HUES64 (cell line): ENCODE measurements around the gene F12.

ENCODE experiments used
- H3K27ac ChIP-seq: 2 replicates; pipeline ENCODE4 v1.7.0; 2013; ENCODE audit warnings: low read depth, low read length, inconsistent platforms
- H3K27me3 ChIP-seq: 2 replicates; pipeline ENCODE4 v1.6.1; 2013; ENCODE audit warnings: mild to moderate bottlenecking, low read length; ENCODE audit not compliant: insufficient read depth
- H3K36me3 ChIP-seq: 2 replicates; pipeline ENCODE4 v1.6.1; 2013; ENCODE audit warnings: mild to moderate bottlenecking, low read length; ENCODE audit not compliant: insufficient read depth
- H3K4me1 ChIP-seq: 2 replicates; pipeline ENCODE4 v1.6.1; 2013; ENCODE audit warnings: mild to moderate bottlenecking, low read length, moderate library complexity; ENCODE audit not compliant: insufficient read depth
- H3K4me3 ChIP-seq: 2 replicates; pipeline ENCODE4 v1.5.1; 2013; ENCODE audit warnings: mild to moderate bottlenecking, low read length, moderate library complexity
- H3K9ac ChIP-seq: 2 replicates; pipeline ENCODE4 v1.6.1; 2013; ENCODE audit warnings: mild to moderate bottlenecking, low read depth, low read length
- H3K9me3 ChIP-seq: 2 replicates; pipeline ENCODE4 v1.6.1; 2013; ENCODE audit warnings: low read depth, low read length; ENCODE audit not compliant: insufficient read depth
- WGBS: fragments of 150-250, 120-280 bp; methylation state at CpG from one replicate; pipeline ENCODE4 v1.1.7; 2013; ENCODE audit warnings: missing lambda C conversion rate; 5-methylcytosine and 5-hydroxymethylcytosine counted together

F12 gene

GRCh38 chr5:177389241-177390169, 19.9 kb downstream of the F12 start:
- Histone ChIP-seq H3K9ac (no peak overlapping the region), H3K9me3 (no peaks in the 10 kb centered on the region)

GRCh38 chr5:177388521-177389052, 20.8 kb downstream of the F12 start:
- H3K27me3 ChIP-seq: peaks cover 20% of the 10 kb centered on the region
- no peak overlapping the region for H3K4me3 ChIP-seq
- no peaks in the 10 kb centered on the region for H3K36me3 ChIP-seq
- 83% methylated on average over 10 of the region's 10 CpGs for WGBS
- H3K9me3 ChIP-seq: no peaks in the 10 kb centered on the region
- no peak overlapping the region for H3K27ac ChIP-seq
- no peaks in the 10 kb centered on the region; the same call in 1 of the 2 replicates for H3K4me1 ChIP-seq
- H3K9ac ChIP-seq: no peak overlapping the region

More at GRCh38 chr5:177389241-177390169, 19.9 kb downstream of the F12 start:
- WGBS: 50% methylated on average over 21 of the region's 21 CpGs
- Histone ChIP-seq H3K4me3 (no peak overlapping the region), H3K4me1 (no peaks in the 10 kb centered on the region; the same call in 1 of the 2 replicates), H3K27ac (no peak overlapping the region), H3K36me3 (no peaks in the 10 kb centered on the region), H3K27me3 (peaks cover 18% of the 10 kb centered on the region)

- Histone ChIP-seq H3K4me3 (no peak overlapping the region), H3K27ac (no peak overlapping the region), H3K9ac (no peak overlapping the region), H3K36me3 (no peaks in the 10 kb centered on the region), H3K27me3 (peaks cover 20% of the 10 kb centered on the region), H3K9me3 (no peaks in the 10 kb centered on the region), H3K4me1 (no peaks in the 10 kb centered on the region; the same call in 1 of the 2 replicates)
- 92% methylated on average over 14 of the region's 14 CpGs for WGBS
These were observed 22.0 kb downstream of the F12 start for GRCh38 chr5:177387405-177387804.

DNA sequence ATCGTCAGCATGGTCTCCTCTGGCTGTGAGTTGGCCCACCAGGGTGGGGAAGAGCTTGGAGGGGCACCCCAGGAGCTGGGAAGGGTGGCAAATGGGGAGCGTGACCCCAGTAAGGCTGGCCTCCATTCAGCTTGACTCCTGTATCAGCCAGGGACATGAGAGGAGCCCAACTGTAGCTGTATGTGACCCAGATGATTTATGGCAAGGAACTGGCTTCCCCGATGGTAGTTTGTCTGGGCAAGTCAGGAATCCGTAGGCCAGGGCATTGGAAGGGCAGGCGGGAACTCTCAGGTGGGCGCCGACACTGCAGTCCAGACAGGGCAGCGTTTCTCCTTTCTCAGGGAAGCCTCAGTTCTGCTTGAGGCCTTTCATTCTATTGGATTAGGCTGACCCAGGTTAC, 22.8 kb downstream of the F12 start:
- no peaks in the 10 kb centered on the region; the same call in 1 of the 2 replicates for H3K4me1 ChIP-seq
- H3K27ac ChIP-seq: no peak overlapping the region
- H3K9me3 ChIP-seq: no peaks in the 10 kb centered on the region
- H3K36me3 ChIP-seq: no peaks in the 10 kb centered on the region
- peaks cover 20% of the 10 kb centered on the region for H3K27me3 ChIP-seq
- H3K4me3 ChIP-seq: no peak overlapping the region
- 90% methylated on average over 8 of the region's 8 CpGs for WGBS
- H3K9ac ChIP-seq: no peak overlapping the region

DNA sequence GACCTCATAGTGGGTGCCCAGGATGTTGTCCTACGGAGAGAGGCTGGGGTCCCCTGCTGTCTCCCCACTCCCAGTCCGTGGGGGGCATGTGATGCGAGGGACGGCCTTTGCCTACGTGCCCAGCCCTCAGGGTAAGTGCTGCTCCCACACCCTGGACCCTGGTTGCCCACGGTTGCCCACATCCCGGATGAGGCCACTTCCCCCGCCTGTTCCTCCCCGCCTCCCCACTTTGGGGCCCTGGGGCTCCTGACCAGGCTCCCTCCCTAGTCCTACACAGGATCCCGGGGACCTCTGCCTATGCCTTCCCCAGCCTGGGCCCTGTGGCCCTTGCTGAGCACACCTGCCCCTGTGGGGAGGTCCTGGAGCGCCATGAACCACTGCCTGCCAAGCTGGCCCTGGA, 23.6 kb downstream of the F12 start:
- H3K4me3 ChIP-seq: no peak overlapping the region
- WGBS: 88% methylated on average over 11 of the region's 11 CpGs
- no peaks in the 10 kb centered on the region; the same call in 1 of the 2 replicates for H3K4me1 ChIP-seq
- H3K27me3 ChIP-seq: peaks cover 20% of the 10 kb centered on the region
- no peaks in the 10 kb centered on the region for H3K9me3 ChIP-seq
- no peaks in the 10 kb centered on the region for H3K36me3 ChIP-seq
- H3K27ac ChIP-seq: no peak overlapping the region
- no peak overlapping the region for H3K9ac ChIP-seq

GRCh38 chr5:177384134-177384533, 25.2 kb downstream of the F12 start, which contains the start of gene SLC34A1:
SLC34A1 (plus strand) TSS chr5:177384434; CDS start chr5:177385742, 1,308 bp downstream.
- Histone ChIP-seq H3K9me3 (no peaks in the 10 kb centered on the region), H3K4me3 (no peak within 1 kb of the TSS), H3K27ac (no peak within 1 kb of the TSS), H3K9ac (no peak within 1 kb of the TSS), H3K4me1 (no peaks in the 10 kb centered on the region), H3K27me3 (peaks cover 8% of the 10 kb centered on the region; the same call in 1 of the 2 replicates), H3K36me3 (no peaks in the 10 kb centered on the region)
- 79% methylated on average over 4 of the region's 4 CpGs for WGBS

GRCh38 chr5:177383181-177383580, 26.2 kb downstream of the F12 start:
- no peaks in the 10 kb centered on the region for H3K9me3 ChIP-seq
- no peak overlapping the region for H3K4me3 ChIP-seq
- no peak overlapping the region for H3K27ac ChIP-seq
- 94% methylated on average over 9 of the region's 9 CpGs for WGBS
- no peaks in the 10 kb centered on the region for H3K4me1 ChIP-seq
- no peaks in the 10 kb centered on the region for H3K36me3 ChIP-seq
- peaks cover 2% of the 10 kb centered on the region; the same call in 1 of the 2 replicates for H3K27me3 ChIP-seq
- no peak overlapping the region for H3K9ac ChIP-seq

GRCh38 chr5:177382423-177383029, 26.8 kb downstream of the F12 start:
- H3K4me3 ChIP-seq: no peak overlapping the region
- H3K27ac ChIP-seq: no peak overlapping the region
- H3K4me1 ChIP-seq: no peaks in the 10 kb centered on the region
- no peaks in the 10 kb centered on the region for H3K36me3 ChIP-seq
- no peak overlapping the region for H3K9ac ChIP-seq
- H3K27me3 ChIP-seq: peaks cover 2% of the 10 kb centered on the region; the same call in 1 of the 2 replicates
- no peaks in the 10 kb centered on the region for H3K9me3 ChIP-seq
- WGBS: 71% methylated on average over 11 of the region's 11 CpGs

DNA sequence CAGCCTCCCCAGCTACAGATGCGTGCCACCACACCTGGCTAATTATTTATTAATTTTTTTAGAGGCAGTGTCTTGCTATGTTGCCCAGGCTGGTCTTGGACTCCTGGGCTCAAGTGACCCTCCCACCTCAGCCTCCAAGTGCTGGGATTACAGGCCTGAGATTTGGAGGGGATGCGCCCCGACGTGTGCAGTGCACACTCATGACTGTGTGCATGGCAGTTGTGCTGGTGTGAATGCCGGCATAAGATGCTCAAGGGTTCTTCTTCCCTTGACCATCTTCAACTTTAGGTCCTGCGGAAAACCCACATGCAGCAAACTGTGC, 28.6 kb downstream of the F12 start:
- H3K4me3 ChIP-seq: no peak overlapping the region
- peaks cover 2% of the 10 kb centered on the region; the same call in 1 of the 2 replicates for H3K27me3 ChIP-seq
- no peaks in the 10 kb centered on the region for H3K4me1 ChIP-seq
- 92% methylated on average over 6 of the region's 6 CpGs for WGBS
- H3K9me3 ChIP-seq: no peaks in the 10 kb centered on the region
- no peak overlapping the region for H3K9ac ChIP-seq
- no peak overlapping the region for H3K27ac ChIP-seq
- no peaks in the 10 kb centered on the region for H3K36me3 ChIP-seq

DNA sequence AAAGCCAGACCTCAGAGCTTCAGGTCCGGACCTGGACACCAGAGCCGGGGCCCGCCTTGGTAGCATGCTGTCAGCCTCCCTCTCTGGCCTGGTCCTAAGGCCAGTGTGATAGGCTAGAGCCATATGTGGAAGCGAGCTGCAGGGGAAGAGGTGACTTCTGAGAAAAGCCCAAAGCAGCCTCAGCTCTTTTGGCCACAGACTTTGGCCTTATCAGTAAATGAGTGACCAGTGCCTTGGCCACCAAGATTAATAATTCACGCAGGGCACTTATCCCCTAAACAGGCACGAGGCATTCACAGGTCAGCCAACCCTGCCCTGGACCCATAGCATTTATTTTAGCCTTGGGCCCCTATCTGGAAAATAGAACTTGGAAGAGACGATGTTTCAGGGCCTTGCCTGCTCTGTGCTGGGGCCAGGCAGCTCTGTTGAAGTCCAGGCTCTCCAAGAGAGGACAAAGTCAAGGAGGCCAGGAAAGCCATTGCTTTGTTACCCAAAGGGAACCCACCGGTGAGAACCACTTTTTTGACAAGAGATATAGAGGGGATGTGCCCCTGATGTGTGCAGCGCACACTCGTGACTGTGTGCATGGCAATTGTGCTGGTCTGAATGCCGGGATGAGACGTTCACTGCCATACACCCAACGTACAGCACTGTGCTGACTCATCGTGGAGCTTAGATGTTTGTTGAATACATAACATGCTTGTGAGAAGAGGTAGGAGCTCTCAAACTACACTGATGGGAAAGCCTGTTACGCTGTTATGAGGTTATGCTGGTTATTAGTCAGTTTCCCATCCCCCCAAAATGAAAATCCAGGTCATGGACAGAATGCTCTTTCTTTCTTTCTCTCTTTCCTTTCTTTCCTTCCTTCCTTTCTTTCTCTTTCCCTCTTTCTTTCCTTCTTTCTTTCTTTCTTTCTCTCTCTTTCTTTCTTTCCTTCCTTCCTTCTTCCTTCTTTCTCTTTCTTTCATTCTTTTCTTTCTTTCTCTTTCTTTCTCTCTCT, 30.2 kb downstream of the F12 start:
- no peaks in the 10 kb centered on the region for H3K9me3 ChIP-seq
- WGBS: 92% methylated on average over 14 of the region's 15 CpGs
- no peaks in the 10 kb centered on the region for H3K4me1 ChIP-seq
- no peak overlapping the region for H3K9ac ChIP-seq
- H3K36me3 ChIP-seq: no peaks in the 10 kb centered on the region
- peaks cover 2% of the 10 kb centered on the region; the same call in 1 of the 2 replicates for H3K27me3 ChIP-seq
- H3K27ac ChIP-seq: no peak overlapping the region
- H3K4me3 ChIP-seq: no peak overlapping the region
